HG02642 (cell line): ENCODE measurements around the gene WIPF1.

Source experiments
- ATAC-seq: cut with Tn5 transposase; IDR thresholded peaks from one replicate; pipeline ENCODE4 v1.9.1; 2021; ENCODE audit warnings: mild to moderate bottlenecking; ENCODE audit not compliant: unreplicated experiment, poor library complexity

The WIPF1 gene, protein sequence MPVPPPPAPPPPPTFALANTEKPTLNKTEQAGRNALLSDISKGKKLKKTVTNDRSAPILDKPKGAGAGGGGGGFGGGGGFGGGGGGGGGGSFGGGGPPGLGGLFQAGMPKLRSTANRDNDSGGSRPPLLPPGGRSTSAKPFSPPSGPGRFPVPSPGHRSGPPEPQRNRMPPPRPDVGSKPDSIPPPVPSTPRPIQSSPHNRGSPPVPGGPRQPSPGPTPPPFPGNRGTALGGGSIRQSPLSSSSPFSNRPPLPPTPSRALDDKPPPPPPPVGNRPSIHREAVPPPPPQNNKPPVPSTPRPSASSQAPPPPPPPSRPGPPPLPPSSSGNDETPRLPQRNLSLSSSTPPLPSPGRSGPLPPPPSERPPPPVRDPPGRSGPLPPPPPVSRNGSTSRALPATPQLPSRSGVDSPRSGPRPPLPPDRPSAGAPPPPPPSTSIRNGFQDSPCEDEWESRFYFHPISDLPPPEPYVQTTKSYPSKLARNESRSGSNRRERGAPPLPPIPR

DNA sequence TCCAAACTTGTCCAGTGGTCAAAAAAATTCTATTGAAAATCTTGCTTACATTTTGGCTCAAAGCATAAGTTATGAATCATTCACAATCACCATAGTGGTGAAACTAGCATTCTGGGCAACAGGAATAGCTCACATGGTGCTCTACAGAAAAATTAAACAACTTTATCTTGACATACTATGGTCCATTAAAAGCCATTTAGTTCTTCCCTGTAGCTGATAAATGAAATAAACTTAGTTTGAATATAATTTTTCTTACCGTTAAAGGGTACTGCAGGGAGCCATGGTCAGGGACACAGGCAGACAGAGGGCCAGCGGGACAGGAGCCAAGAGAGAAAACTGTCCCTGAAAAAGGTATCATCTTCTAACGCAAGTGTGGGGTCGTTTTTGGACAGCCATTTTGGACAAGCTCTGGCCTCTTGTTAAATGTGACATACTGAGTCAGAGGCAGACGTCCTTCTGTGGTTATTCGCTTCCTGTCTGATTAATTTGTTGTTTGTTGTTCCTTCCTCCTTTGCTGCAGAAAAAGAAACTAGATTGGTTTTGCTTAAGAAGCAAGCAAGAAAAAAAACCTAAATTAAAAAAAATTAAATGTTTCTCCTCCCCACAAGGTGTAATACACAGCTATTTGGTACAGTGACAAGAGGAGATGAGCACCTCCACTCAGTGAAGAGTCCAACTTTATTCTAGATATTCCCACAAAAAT is at the start of gene WIPF1:
TSS of gene WIPF1 (minus strand) at position 460 of the 703 bp plus-strand sequence. CDS start 12,231 bp downstream, outside the sequence.
- ATAC-seq = peak; percentile 54

DNA sequence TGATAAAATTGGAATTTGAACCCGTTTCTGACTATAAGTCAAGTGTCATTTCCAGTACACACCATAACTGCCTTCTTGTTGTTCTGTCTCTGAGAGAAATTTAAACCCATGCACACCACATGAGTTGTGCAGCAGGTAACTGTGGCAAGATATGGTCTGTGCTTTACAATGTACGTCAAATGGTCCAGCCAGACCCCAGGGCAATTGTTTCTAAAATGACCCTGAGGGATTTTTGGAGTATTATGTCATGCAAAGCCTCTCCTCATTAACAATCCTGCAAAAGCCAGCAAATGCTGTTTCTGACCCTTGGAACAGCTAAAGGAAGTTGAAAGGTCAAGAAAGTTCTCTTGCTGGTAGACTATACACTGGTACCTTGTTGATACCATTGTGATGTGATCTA is 47.7 kb upstream of the WIPF1 start:
- ATAC-seq = no peak

DNA sequence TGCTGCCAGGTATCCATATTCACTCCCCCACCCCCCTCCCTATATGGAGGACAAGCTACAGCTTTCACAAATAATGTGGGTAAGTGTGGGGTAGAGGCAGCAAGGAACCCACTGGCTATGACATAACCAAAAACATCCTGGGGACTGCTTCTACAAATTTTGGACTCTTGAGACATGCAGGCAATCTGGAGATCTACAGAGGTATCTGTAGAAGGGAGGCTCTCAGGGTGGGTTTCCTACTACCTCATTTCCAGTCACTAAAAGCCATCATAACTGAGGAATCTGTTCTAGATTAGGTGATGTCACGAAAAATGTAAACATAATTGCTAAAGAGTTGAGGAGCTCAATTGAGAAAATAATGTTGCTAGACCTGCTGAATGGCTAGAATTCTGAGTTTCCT is 46.8 kb upstream of the WIPF1 start:
- ATAC-seq = no peak

DNA sequence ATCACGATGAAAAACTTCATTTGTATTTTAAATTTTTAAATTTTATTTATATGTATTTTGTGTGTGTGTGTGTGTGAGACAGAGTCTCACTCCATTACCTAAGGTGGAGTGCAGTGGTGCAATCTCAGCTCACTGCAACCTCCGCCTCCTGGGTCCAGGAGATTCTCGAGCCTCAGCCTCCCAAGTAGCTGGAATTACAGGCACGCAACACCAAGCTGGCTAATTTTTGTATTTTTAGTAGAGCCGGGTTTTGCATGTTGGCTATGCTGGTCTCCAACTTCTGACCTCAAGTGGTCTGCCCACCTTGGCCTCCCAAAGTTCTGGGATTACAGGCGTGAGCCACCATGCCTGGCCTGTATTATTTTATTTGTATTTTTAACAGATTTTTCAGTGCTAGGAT is 45.8 kb upstream of the WIPF1 start:
- no peak for ATAC-seq

DNA sequence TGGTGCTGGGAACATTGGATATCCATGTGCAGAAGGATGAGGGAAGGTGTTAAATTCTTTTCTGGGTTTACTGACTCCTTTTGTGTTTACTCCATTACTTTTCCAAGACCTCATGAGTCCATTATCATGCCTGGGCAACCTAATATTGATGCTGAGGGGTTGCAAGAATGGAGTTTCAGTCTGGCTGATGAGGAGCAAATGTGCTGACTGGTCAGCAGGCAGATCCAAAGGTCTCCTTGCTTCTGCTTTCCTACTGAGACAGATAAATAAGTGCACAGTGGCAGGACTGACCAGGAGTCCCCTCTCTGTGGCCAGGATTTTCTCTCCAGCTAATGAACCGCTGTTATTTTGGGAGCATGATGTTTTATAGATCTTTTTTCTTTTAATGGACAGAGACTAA is 43.6 kb upstream of the WIPF1 start:
- no peak for ATAC-seq

DNA sequence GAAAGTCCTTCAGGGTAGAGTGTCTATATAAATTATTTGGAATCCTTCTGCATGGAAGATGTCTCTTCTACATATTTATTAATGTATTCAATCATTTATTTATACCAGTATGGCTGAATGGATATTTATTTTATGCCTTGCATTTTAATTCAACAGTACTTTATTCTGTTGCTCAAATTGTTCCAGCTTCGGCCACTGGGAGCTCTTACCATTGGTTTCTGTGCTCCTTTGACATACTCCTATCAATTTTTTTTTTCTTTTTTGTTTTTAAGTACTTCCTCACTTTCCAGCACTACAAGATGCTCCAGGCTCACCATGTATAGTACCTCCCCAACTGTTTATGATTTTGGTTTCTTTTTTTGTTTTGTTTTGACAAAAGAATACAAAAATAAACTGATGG is 39.4 kb upstream of the WIPF1 start:
- no peak for ATAC-seq

DNA sequence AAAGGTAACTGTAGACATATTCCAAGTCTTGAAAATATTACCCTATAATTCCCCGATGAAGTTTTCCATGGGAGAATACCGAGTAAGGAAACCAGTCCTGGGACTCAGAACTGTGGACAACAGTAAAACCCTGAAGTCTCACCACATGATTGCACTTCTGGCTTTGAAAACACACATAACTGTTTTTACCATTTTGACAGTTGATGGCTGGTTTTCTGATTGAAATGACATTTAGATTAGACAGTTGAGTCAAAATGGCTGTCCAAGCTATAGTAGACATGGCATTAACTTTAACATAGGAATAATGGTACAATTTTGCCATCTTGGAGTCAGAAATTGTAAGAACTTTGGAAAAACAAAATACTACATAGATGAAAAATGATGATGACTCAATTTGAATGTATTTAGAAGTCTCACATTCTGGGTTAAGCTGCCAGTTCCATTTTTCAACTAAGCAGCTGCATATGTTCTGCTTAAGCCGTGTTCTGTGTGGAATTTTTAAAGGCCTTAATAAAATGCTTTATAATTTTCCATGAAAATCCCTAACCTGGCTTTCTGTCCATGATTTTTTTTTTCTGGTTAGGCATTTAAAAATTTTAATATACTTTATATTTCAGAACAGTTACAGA is 38.3 kb upstream of the WIPF1 start:
- no peak for ATAC-seq

DNA sequence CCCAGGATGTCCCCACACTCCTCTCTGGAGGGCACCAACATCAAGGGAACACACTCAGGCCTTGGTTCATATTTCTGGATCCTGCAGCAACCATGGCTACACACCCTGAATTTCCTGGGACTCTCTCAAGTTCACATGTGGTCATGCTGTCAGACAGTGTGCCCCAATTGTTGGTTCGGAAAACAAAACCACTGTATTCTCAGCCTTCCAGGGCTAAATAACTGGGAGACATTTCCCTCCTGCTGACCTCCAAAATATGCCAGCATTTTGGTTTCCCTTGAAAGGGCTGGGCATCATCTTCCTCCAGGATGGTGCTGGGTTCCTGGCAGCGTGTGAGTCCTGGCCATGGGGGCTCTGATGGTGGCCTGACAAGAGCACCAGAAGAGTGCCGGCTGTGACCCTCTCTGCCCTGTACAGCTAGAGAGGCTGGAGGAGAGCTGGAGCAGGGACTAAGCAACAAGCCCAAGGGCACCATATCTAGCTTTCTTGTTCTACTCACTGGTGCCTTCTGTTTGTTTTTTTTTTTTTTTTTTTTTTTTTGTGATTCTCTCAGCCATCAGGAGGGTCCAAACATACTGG is 37.5 kb upstream of the WIPF1 start:
- no peak for ATAC-seq

DNA sequence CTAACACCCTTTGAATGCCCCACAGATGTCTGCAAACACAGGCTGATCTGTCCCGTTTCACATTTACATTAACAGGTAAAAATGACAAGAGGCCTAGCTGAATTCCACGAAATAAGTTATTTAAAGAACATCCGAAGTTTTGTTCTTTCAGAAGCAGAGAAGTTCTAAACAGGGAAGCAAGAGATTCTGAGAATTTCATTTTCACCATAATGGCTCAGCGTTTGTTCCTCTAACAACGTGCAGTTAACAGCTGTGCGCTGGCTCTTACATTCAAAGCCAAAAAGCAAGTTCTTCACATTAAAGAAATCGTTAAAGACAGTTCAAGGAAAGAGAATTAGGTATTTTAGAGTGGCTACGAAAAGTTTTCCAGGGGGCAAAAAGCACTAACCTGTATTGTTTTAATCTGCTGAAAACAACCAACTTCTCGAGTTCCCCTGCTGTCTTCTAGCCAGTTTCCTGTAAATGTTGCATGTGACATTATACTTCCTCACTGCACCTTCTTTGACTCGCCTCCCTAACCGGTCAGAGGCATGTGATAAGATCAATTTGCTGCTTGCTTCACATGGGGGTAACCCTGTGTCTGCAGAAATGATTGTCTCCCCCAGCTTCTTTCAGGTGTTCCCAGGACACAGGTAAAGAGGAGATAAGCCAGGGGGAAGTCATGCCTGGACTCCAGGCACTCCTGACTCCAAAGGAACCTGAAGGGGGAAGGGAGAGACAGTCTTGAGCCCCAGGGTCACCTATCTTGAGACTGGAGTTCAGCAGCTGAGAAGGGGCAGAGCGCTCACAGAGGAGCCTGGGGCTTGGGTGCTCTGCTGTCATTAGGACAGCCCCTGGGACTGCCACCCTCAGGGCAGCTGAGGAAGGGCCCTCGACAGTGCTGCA is 36.8 kb upstream of the WIPF1 start:
- ATAC-seq = peak; percentile 79

DNA sequence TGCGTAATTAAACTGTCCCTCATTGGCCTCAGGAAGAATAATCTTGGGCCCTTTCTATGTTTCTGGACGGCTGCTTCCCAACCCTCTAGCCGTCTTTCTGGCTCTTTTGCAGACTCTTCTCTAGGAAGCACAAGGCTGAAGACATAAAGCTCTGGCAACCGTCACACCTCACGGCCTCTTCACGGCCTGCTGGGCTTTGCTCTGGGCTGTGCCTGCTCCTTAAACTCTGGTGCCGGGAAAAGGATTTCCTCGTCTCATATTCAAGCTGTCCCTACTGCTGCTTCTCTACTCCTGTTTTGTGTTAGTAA is 36.0 kb upstream of the WIPF1 start:
- no peak for ATAC-seq

DNA sequence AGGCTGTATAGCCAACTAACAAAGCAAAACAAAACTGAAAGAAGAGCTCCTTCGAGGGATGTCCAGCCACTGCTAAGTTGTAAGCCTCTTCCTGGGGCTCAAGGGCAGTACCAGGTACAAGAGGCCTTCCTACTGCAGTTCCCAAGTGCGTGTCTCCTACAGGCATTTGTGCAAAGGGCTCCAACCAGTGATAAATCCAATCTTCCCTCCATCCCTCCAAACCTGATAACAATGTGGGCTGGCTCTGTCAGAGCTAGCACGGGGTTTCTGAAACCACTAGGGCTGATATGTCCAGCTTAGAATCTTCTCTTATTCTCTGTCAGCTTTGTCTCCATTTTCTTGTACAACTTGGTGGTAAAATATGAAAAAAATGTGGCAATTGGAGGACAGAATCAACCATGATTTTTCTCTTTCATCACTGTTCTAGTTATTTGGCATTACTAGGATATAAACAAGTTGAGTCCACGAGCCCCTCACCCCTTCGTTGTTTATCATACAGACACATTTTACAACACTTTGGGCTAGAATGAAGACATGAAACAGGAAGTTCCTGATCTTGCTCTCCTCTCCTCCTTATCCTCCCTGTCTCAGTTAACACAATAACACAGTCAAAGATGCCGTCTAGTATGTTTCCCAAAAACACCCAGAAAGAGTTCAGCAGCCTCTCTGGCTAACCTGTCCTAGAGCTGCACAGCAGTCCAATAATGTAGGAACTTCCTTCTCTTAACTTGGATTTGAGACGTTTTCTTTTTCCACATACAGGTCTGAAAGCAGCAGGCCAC is 35.4 kb upstream of the WIPF1 start:
- peak; percentile 28 for ATAC-seq

DNA sequence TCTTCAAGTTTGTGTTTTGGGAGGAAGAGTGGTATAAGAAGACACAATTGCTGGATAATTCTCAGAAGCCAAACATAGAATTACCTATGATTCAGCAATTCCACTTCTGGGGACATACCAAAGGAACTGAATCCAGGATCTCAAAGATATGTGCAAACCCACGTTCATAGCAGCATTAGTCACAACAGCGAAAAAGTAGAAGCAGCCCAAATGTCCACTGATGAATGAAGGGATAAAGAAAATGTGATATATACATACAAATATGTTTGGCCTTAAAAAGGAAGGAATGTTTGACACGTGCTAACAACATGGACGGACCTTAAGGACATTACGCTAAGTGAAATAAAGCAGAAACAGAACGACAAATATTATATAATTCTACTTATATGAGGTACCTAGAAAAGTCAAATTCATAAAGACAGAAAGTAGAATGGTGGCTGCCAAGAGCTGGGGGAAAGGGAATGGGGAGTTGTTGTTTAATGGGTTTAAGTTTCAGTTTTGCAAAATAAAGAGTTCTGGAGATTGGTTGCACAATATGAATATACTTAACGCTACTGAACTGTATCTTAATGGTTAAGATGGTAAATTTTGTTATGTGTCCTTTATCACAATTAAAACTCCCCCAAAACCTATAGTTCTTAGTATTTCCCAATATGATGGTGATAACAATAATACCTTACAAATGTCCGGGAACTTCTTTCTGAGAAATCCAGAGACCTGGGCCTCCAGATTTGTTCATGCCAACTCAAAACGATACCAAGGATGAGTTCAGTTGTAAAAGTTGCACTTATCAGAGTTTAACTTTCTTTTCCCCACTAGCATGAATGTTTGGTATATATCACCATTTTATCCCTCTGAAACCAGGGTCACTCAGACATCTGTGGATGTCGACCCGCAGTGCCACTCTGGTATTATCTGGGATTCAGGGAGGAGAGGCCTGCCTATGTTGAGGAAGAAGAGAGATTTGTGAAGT is 33.7 kb upstream of the WIPF1 start:
- no peak for ATAC-seq

DNA sequence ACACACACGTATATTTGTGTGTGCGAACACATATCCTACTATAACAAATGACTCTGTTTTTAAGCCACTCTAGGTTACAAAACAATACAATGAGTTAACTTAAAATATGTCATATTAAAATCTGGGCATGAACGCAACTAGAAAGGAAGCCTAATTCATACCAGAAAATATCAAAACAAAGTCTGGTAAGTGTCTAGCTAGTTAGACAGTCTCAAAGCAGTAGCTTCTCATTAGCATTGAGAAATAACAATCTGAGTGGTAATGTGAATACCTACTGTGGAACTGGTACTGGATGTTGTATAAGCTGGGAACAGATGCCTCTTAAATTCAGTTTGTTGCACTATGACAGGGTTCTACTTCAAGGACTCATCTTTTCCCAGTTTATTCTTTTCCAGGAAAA is 32.5 kb upstream of the WIPF1 start:
- ATAC-seq = no peak

DNA sequence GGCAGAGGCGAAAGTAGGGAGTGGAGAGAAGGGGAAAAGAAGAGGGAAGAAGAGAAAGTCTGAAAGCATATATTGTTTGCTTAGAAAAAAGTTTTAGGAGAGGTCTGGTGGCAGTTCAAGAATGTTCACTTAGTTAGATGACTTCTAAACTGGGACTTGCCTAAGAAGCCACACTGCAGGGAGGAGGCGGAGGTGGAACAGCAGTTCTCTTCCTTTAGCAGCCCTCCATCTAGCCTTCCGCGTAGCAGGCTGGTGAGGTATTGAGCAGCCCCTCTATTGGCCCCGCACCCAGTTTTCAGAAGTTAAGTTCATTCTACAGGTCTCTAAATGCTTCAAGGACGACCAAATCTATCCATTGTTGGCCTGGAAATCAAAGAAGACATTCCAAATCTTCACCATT is 31.9 kb upstream of the WIPF1 start:
- ATAC-seq = no peak

DNA sequence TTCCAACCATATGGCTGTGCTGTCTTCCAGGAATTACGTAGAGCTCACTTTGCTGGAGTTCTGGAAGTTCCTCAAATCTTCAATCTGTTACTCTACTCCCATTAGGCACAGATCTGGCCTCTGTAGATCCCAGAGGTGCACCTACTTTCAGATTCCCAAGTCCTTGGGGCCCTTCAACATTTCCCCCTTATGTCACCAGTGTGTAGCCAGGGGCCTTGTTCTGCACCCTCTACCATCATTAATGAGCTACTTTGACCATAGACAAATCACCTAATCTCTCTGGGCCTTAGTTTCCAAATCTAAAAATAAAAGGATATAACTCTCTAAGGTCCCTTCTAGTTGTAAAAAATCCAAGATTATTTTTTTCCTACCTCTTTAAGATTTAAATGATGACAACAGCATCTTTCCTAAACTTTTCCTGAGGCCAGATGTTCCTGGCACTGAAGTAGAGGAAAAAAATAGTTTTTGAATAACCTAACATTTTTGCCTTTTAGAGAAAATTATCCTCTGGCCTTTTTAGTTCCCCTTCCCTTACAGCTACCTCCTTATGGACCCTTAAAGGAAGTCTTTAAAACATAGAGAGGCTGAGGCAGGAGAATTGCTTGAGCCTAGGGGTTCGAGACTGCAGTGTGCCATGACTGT is 31.0 kb upstream of the WIPF1 start:
- ATAC-seq = no peak

DNA sequence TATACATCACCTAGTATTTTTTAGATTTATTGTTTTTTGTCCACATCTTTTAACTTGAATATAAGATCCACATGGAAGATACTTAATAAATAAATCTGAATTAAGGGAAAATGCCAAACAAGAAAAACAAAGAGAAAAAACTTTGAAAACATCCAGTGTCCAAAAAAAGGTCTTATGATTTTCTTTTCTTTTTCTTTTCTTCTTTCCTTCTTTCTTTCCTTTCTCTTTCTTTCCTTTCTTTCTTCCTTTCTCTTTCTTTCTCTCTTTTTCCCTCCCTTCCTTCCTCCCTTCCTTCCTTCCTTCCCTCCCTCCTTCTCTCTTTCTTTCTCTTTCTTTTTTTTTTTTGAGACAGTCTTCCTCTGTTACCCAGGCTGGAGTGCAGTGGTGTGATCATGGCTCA is 29.6 kb upstream of the WIPF1 start:
- no peak for ATAC-seq

DNA sequence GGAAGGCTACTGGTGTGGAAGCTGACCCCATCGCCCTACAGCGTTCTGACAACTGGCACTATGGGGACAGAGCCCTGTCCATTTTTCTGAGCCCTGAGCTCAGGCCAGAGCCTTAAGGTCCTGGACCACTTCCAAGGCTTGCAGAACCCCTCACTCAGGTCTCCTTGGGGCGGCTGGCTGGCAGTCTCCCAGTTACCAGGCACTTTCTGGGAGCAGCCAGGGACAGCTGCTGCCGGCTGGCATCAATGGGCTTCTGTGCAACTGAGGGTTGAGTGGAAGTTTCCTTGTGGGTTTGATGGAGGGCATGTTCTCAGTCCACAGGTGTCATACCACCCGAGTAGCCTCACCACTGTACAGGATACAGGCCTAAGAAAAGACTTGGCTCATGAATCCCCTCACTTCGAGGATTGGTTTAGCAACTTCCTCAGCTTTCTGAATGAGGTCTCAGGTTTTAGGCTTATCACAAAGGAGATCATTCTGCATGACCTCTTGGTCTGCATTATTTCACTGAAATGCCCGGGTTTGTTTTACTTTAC is 27.4 kb upstream of the WIPF1 start:
- no peak for ATAC-seq
